T-helper 1 cell (primary cell): Measurements from ENCODE around the gene CYP26A1.

ENCODE experiments used
- DNase-seq, 5 donors: peaks; one replicate each; pipeline ENCODE4 v3.0.0-alpha.2; 2012 to 2020
- total RNA-seq, 4 donors: gene quantifications; one replicate each; lab custom pipeline; 2026; lab: John Stamatoyannopoulos, UW

The CYP26A1 gene, protein sequence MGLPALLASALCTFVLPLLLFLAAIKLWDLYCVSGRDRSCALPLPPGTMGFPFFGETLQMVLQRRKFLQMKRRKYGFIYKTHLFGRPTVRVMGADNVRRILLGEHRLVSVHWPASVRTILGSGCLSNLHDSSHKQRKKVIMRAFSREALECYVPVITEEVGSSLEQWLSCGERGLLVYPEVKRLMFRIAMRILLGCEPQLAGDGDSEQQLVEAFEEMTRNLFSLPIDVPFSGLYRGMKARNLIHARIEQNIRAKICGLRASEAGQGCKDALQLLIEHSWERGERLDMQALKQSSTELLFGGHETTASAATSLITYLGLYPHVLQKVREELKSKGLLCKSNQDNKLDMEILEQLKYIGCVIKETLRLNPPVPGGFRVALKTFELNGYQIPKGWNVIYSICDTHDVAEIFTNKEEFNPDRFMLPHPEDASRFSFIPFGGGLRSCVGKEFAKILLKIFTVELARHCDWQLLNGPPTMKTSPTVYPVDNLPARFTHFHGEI
- total RNA-seq: 0 to 0.12 (median 0) reads per million in 4 donors

DNA sequence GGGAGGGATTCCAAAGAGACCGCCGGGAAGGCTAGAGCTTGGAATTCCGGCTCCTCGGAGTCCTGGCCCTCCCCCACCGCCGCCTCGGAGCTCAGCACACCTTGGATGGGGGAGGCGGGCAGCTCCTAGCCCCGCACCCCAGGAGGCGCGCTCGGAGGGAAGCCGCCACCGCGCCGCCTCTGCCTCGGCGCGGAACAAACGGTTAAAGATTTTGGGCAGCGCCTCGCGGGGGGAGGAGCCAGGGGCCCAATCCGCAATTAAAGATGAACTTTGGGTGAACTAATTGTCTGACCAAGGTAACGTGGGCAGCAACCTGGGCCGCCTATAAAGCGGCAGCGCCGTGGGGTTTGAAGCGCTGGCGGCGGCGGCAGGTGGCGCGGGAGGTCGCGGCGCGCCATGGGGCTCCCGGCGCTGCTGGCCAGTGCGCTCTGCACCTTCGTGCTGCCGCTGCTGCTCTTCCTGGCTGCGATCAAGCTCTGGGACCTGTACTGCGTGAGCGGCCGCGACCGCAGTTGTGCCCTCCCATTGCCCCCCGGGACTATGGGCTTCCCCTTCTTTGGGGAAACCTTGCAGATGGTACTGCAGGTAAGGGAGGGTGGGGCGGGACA, at the start of gene CYP26A1:
CYP26A1 (plus strand) TSS at position 355 of the 608 bp plus-strand sequence; CDS start at position 397, 42 bp downstream.
- no peak for DNase-seq

DNA sequence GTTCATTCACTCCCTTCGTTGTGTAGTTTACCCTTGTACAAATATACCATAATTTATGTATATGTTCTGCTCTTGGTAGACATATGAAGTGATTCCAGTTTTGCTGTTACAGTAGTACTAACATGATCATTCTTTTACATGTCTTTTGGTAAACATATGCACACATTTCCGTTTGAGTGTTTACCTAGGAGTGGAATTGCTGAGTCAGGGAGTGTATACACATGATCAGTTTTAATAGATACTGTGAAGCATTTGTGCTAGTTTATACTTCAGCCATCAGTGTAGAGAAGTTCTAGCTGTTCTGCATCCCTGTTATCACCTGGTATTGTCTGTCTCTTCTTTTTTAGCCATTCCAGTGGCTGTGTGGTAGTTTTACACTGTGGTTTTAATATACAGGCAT, 47.6 kb upstream of the CYP26A1 start:
- DNase-seq: no peak

DNA sequence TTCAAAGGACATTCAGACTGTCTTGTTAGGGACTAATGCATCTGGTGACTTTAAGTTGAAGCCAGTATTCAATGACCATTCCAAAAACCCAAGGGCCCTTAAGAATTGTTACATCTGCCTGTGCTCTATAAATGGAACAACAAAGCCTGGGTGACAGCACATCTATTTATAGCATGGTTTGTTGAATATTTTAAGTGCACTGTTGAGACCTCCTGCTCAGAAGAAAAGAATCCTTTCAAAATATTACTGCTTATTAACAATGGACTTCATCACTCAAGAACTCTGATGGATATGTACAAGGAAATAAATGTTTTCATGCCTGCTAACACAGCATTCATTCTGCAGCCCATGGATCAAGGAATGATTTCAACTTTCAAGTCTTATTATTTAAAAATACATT, 46.2 kb upstream of the CYP26A1 start:
- no peak for DNase-seq

DNA sequence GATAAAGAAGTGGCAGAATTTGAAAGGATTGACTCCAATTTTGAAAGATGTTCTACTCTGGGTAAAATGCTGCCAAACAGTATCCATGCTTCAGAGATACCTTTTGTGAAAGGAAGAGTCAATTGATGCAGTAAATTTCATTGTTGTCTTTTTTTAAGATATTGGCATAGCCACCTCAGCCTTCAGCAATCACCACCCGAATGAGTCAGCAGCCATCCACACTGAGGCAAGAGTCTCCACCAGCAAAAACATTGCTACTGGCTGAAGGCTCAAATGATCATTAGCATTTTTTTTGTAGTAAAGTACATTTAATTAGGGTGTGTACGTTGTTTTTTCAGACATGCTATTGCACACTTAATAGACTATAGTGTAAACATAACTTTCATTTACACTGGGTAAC, 44.8 kb upstream of the CYP26A1 start:
- no peak for DNase-seq

DNA sequence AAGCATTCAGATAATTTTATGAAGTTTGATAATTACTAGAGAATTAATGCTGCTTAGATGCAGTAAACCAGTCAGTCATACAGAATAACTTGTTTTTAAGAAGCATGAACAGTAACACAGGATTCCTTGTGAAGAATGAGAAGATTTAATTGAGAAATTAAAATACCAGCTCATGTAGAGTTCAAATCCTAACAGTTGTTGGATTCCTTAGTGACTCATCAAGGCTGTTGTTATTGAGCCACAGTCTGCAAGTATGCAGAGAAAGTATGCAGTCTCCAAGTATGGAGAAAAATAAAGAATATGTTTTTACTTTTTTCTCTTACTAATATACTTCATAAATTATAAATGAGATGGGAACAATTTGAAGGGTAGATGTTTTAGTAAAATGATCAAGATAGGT, 43.3 kb upstream of the CYP26A1 start:
- no peak for DNase-seq

DNA sequence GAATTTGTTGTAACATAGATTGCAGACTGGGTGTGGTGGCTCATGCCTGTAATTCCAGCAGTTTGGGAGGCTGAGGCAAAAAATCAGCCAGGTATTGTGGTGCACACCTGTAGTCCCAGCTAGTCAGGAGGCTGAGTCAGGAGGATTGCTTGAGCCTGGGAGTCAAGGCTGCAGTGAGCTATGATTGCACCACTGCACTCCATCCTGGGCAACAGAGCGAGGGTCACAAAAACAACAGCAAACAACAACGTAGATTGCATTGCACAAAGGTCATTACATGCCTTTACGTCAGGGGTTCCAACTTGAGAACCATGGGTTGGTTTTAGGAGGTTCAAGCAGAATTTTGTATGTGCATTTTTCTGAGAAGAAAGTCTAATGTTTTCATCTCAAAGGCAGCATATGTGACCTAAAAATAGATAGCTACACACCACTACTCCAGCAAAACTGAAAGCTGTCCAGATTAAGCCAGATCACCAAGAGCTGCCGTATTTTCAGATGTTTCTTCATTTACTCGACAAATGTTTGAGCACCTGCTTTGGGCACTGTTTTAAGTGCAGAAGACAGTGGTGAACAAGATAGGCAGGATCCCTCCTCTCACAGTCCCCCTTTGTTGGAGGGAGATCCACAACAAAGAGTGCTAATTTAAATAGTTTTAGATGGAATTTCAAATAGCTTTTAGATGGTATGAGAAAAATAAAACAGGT, 41.4 kb upstream of the CYP26A1 start:
- DNase-seq: no peak

DNA sequence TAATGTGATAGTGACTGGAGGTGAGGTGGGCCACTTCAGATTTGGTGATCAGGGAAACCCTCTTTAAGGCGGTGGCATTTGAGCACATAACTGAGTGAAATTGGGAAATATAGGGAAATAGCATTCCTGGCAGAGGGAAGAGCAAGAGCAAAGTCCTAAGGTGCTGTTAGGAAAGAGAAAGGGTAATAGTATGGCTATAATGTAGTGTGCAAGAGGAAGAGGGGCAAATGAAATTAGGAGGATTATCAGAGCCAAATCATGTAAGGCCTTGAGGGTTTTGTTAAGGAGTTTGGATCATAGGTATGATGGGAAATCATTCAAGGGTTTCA, 40.9 kb upstream of the CYP26A1 start:
- no peak for DNase-seq

DNA sequence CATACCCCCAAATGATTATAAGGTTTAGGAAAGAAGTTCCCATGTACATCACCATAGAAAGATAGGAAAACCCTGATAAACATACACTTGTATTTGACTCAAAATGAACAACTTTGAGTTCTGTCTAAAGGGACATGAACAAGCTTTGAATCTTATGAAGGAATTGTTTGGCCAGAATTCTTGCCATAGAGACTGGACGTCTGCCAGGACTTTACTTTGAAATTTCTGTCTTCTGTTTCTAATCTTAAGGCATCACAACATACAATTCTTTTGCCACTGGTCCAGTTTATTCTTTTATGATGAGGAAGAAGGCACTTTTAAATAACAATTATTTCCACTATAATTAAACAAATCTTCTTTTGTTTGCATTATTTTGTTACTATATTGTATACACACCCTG, 39.3 kb upstream of the CYP26A1 start:
- no peak for DNase-seq

DNA sequence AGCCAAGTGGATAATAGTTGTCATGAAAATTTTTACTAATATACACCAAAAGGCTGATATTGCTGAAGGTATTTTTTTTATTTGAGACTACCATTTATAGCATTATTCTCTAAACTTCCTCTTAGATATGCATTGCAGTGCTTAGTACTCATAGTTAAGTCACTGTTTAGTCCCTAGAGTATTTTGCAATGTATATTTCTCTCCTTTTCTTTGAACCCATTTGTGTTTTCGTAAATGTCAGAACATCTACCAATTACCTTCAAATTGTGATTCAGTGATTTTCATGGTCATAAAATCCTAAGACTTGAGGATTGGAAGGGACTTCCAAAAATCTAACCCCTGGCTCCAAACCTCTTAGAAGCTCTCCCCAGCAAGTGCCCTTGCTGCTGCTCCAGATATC, 34.6 kb upstream of the CYP26A1 start:
- no peak for DNase-seq

DNA sequence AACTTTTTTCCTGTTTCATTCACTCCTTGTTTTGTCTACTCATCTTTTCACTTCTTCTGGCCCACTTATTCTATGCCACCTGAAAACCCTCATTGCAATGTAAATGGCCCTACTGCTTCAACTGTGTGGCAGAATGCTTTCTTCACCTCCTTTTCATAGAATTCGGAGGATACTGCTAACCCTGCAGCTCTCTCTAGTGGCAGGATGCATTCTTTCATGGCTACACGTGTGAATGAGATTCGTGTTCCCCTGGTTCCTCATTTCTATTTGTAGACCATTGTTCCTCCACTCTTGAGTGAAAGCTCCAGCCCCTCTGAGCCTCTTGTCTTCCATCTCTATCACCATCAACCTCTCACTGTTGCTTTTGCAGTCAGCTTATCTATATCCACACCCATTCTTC, 34.0 kb upstream of the CYP26A1 start:
- no peak for DNase-seq

DNA sequence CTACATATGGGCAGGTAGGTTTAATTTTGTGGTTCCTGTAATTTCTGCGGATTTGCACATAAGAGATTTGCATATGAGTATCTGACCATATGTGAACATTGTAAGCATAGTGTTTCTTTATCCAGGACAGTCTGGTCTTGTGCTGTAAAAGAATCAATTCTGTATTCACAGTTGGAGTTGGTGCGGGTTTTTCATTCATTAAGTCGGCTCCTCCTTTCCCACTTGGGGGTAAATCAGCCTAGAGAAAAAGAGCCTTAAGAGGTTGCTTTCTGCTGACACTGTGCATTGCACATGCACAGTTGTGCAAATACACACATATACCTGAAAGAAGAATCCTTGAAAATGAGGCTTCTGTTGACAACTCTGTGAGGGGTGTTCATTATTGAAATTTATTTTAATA, 19.2 kb upstream of the CYP26A1 start:
- no peak for DNase-seq

DNA sequence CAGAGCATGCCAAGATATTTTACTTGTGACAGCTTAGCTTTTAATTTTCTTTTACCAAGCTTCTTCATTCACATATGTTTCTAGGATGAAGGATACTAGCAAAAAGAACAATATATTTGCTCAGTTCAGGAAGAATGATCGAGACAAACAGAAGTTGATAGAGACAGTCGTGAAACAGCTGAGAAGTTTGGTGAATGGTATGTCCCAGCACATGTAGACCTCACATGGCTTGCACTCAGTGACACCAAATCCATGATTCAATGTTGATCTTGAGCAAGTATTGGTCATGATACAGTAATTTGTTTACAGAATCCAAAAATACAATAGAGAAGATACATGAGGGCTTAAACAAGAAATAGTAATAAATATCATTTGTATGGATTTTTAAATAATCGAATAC, 15.6 kb upstream of the CYP26A1 start:
- DNase-seq: no peak

DNA sequence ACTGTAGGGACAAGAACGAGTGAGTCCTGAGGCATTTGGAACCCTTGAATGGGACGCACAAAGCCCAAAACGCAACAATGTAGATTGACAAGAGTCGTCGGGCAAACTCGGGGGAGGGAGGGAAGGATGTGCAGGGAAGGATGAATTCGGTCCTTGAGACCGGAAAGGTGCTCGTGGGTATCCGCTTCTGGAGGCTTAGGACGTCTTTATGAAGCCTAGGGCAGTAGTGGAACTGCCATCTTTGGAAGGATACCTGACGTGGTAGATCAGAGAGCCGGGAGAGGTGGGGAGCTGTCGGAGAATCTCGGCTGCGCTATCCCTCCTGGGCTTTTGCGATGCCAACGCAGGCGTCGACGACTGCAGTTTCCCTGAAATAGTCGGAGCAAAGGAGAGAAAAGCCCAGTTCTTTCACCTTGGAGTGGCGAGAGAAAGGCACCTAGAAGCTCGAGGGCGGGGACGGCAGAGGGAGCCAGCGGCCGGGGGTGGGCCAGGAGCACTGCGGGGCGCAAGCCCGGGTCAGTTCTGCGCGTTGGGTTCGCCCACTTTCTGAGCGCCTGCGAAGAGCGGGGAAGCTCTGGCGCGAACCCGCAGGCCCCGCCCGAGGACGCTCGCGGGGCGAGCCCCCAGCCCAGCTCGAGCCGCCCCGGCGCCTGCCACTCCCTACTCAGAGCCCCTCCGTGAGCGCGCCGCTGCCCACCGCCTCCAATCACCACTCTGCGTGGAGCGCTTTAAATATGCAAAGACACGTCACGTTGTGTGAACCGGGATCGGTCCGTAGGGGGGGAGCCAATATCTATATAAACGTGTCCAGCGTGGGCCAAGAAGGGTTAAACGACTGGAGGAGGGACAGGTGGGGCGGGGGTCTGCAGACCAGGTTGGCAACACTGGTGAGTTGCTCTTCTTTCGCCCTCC, 13.5 kb upstream of the CYP26A1 start, which contains the start of gene CYP26C1:
CYP26C1 (plus strand) TSS at position 824 of the 912 bp plus-strand sequence. CDS start 466 bp downstream, outside the sequence.
- DNase-seq: no peak

DNA sequence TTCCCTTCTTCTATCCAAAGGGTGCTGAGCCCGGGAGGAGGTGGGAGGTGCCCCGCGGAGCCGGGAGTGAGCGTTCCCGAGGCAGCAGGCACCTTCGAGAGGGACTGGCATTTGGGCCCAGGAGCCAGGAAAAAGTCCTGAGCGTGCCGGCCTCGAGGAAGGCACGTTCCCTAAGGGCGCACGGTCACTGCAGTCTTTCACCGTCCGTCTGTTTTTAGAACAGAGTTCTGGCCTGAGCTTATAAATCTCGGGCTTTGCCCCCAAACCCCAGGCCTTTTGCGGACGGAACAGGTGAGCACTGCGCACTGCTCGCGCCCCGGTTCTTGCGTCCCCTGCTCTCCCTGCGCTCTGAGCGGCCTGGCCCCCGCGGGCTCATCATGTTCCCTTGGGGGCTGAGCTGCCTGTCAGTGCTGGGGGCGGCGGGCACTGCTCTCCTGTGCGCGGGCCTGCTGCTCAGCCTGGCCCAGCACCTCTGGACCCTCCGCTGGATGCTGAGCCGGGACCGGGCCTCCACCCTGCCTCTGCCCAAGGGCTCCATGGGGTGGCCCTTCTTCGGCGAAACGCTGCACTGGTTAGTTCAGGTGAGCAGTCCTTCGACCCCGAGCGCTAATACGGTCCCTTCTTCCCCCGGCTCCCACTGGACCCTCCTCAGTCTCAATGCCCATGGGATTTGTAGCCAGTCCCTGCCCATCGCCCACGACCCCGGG, 12.7 kb upstream of the CYP26A1 start:
- DNase-seq: no peak

DNA sequence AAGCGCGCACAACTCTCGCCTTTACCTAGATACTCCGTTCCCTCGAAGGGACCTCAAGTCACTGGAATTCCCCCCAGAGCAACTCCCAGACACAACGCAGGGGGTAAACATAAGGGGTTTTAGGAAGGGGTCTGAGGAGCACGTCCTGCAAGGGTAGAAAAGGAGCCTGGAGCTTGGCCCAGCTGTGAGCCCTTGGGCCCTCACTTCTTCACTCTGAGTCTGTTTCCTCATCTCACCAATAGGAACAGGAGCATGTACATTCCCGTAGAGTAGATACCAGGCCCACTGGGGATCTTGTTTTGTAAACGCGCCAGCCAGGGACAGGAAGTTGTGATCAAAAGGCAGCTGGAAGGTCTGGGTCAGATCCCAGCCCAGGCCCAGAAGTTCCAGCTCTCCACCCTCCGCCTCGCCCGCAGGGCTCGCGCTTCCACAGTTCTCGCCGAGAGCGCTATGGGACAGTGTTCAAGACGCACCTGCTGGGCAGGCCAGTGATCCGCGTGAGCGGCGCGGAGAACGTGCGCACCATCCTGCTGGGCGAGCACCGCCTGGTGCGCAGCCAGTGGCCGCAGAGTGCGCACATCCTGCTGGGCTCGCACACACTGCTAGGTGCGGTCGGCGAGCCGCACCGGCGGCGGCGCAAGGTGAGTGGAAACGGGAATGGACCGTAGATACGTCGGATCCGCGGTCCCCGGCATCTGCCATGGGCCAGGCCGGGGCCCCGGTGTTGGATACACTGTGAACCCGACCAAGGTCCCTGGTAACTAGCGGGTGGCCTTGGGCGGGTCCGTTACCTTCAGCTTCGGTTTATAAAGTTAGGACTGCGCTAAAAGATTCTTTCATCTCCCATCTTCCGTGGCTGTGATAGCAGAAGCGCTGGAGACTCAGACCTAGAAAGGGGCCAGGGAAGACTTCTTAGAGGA, 11.8 kb upstream of the CYP26A1 start:
- DNase-seq: peak in 1 of 5 donors; percentile 21

DNA sequence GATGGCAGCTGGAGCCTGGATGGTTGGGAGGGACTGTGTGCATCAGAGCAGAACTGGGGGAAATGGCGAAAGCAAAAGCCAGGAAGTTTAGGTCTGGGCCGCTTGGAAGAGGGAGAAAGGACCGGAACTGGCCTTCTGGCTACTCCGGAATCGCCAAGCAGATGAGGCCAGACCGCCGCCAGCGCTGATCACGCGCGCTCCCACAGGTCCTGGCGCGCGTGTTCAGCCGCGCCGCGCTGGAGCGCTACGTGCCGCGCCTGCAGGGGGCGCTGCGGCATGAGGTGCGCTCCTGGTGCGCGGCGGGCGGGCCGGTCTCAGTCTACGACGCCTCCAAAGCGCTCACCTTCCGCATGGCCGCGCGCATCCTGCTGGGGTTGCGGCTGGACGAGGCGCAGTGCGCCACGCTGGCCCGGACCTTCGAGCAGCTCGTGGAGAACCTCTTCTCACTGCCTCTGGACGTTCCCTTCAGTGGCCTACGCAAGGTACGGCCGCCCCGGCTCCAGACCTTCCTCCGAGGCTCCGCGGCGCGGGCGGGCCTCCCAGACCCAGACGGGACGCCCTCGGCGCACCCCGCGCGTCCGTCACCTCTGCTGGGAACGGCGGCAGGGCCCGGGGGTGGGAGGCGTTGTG, 11.1 kb upstream of the CYP26A1 start:
- DNase-seq: peak in 3 of 5 donors; percentile 10 to 51 (median 27)

DNA sequence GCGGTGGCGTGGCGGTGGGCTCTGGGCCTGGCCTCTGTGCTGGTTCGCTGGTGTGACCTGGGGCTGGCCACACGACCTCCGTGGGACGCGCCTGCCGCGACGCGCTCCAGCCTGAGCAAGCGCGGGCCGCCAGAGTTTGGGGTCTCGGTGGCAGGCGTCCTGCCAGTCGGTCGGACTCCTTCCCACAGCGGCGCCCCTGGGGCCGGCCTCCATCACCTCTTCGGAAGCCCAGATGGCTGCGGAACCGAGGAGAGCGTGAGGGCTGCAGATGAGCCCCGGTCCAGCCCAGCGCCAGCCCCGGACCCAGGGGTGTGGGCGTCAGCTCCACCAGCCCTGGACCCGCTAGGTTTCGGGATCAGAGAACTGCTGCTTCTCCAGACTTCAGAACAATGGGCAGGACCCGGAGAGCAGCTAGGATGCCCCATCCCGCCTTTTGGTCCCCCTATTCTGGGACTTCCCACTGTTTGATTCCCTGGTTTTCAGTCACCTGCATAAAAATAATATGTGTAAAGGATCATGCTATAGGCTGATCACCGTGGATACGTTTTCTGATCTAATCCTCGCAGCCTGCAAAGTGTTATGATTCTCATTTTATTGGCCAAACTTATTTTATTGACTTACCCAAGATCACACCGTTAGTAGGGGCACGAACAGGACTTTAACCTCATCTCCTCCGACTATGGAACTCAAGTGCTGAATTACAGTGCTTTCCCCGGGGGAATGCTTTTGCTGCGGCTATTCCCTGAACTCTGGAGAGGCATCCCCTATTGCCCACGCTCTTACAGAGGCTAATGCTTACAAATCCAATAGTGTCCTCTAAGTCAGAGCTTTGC, 10.3 kb upstream of the CYP26A1 start:
- DNase-seq: no peak

DNA sequence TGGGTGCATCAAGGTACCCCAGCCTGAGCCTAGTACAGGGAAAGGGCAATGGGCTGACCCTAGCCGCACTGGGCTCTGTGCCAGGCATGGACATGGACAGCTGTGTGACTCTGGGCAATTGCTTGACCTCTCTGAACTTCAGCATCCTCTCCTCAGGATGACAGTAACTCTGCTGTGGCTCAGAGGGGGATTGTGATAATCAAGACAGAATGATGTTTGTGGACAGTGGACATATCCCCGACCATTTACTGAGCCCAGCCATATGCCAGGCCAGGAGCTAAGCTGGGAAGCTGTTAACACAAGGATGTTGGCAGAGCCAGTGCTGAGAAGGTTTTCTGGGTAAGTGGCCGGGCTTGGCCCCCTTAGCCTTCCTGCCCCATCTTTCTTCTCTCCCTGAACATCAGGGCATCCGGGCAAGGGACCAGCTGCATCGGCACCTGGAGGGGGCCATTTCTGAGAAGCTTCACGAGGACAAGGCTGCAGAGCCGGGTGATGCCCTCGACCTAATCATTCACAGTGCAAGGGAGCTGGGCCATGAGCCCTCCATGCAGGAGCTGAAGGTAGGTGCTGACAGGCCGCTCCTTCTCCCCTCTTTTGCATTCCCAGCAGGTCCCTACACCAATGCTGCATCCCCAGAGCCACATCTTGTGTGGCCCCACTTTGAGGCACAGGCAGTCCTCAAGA, 9.6 kb upstream of the CYP26A1 start:
- no peak for DNase-seq
